Measurements from ENCODE around the gene LARGE1. TPM values are rescaled to one million over a fixed set of nuclear protein-coding genes. Genes with fewer than 3 reads are reported as not detected.

Gene LARGE1
- total RNA-seq, 1 experiment from 2014 or later, result 1.5 TPM

DNA sequence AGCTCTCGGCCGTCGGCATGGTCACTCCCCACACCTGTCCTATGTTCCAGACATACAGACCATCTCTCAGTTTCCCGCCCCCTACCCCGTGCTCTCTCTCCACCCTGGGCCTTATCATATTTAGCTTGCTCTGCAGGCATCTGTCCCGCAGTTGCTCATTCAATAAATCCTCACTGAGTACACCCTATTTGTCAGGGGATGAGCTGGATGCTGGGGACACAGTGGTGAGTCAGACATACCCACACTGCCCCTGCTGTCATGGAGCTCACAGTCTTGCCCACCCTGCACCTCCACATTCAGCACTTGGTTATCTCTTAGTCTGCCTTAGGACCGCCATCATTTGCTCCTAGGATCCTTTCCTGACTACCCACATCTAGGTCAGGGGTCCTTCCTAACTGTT lies 313.8 kb downstream of the LARGE1 start:
- Histone ChIP-seq H3K27me3 (ENCODE audit: insufficient read depth, low read length) (no peaks in the 10 kb centered on the region), H2AFZ (ENCODE audit: low read depth, low read length, poor library complexity, severe bottlenecking) (no peak overlapping the region), H3K9me3 (ENCODE audit: control insufficient read depth in 1 of 2, insufficient read depth in 1 of 2, low read depth in 1 of 2, low read length in 2 of 2) (peaks cover 7 to 50% of the 10 kb centered on the region in 2 experiments; a peak in 2 of 4 replicates), H3K27ac (ENCODE audit: low read depth, low read length) (no peak overlapping the region), H3K4me1 (ENCODE audit: control insufficient read depth in 1 of 2, insufficient read depth in 2 of 2, low read length in 2 of 2) (no peaks in the 10 kb centered on the region), H4K20me1 (ENCODE audit: insufficient read depth) (no peaks in the 10 kb centered on the region), H3K9ac (ENCODE audit: low read length) (no peak overlapping the region), H3K4me2 (ENCODE audit: low read length) (no peak overlapping the region), H3K36me3 (ENCODE audit: control insufficient read depth in 1 of 2, insufficient read depth in 2 of 2, low read length in 2 of 2) (no peaks in the 10 kb centered on the region), H3K9me2 (ENCODE audit: insufficient read depth) (no peaks in the 10 kb centered on the region), H3K79me2 (ENCODE audit: insufficient read depth, low read length) (no peaks in the 10 kb centered on the region), H3K4me3 (replicated peaks in 1 of 2; ENCODE audit: low read depth in 1 of 2, low read length in 2 of 2) (no peak overlapping the region)
- BruUV-seq (replicated peaks), result no TSS peak
- intact Hi-C loops (cut with micrococcal nuclease), result no loop called here
- TF ChIP-seq POLR2A (IDR thresholded peaks at IDR 0.05; ENCODE audit: borderline replicate concordance, extremely low read depth, insufficient read depth, insufficient read length) (no peak), MAX (IDR thresholded peaks at IDR 0.05) (no peak), SRF (IDR thresholded peaks at IDR 0.05; ENCODE audit: low read depth) (no peak)
- no peak for DNase-seq (ENCODE audit: low read depth, low spot score)
- no peak for ATAC-seq
- POLR2A ChIA-PET, result no interaction called here
- CTCF ChIA-PET, result no interaction called here
- RAD21 ChIA-PET (ENCODE audit: low non-redundant PET in 1 of 2, low total read pairs in 2 of 2, uncharacterized antibody in 2 of 2, unreplicated experiment in 2 of 2), result no interaction called here

GRCh38 chr22:33605666-33606065 lies 314.6 kb downstream of the LARGE1 start:
- Histone ChIP-seq H3K4me1 (ENCODE audit: control insufficient read depth in 1 of 2, insufficient read depth in 2 of 2, low read length in 2 of 2) (no peaks in the 10 kb centered on the region), H4K20me1 (ENCODE audit: insufficient read depth) (no peaks in the 10 kb centered on the region), H3K9me3 (ENCODE audit: control insufficient read depth in 1 of 2, insufficient read depth in 1 of 2, low read depth in 1 of 2, low read length in 2 of 2) (peaks cover 7 to 48% of the 10 kb centered on the region in 2 experiments; a peak in 2 of 4 replicates), H3K9ac (ENCODE audit: low read length) (no peak overlapping the region), H3K9me2 (ENCODE audit: insufficient read depth) (no peaks in the 10 kb centered on the region), H3K36me3 (ENCODE audit: control insufficient read depth in 1 of 2, insufficient read depth in 2 of 2, low read length in 2 of 2) (no peaks in the 10 kb centered on the region), H3K79me2 (ENCODE audit: insufficient read depth, low read length) (no peaks in the 10 kb centered on the region), H3K27me3 (ENCODE audit: insufficient read depth, low read length) (no peaks in the 10 kb centered on the region), H2AFZ (ENCODE audit: low read depth, low read length, poor library complexity, severe bottlenecking) (no peak overlapping the region), H3K4me2 (ENCODE audit: low read length) (no peak overlapping the region), H3K27ac (ENCODE audit: low read depth, low read length) (no peak overlapping the region), H3K4me3 (replicated peaks in 1 of 2; ENCODE audit: low read depth in 1 of 2, low read length in 2 of 2) (no peak overlapping the region)
- ATAC-seq (no peak), DNase-seq (ENCODE audit: low read depth, low spot score) (no peak)
- BruUV-seq (replicated peaks), result no TSS peak
- intact Hi-C loops (cut with micrococcal nuclease), result no loop called here
- ChIA-PET CTCF (no interaction called here), POLR2A (no interaction called here), RAD21 (ENCODE audit: low non-redundant PET in 1 of 2, low total read pairs in 2 of 2, uncharacterized antibody in 2 of 2, unreplicated experiment in 2 of 2) (no interaction called here)
- no peak for TF ChIP-seq ZFX (IDR thresholded peaks at IDR 0.05)
- no peak for TF ChIP-seq EZH2 (IDR thresholded peaks at IDR 0.05)
- no peak for TF ChIP-seq POLR2AphosphoS5 (IDR thresholded peaks at IDR 0.05; ENCODE audit: low read depth, low read length)
- no peak for TF ChIP-seq CTCF (IDR thresholded peaks at IDR 0.05 in 2 of 3, conservative IDR thresholded peaks at IDR 0.05 in 1 of 3; ENCODE audit: borderline replicate concordance in 1 of 3, insufficient read depth in 1 of 3, low read depth in 2 of 3, low read length in 2 of 3)
- TF ChIP-seq FOSL1 (IDR thresholded peaks at IDR 0.05; ENCODE audit: low read depth), result no peak
- TF ChIP-seq ZNF274 (IDR thresholded peaks at IDR 0.05; ENCODE audit: low read depth, low read length), result no peak
- no peak for TF ChIP-seq TCF7L2 (IDR thresholded peaks at IDR 0.05; ENCODE audit: borderline replicate concordance, extremely low read depth, insufficient read depth, insufficient read length)
- TF ChIP-seq EGR1 (IDR thresholded peaks at IDR 0.05; ENCODE audit: low read depth), result no peak
- no peak for TF ChIP-seq ZBTB33 (IDR thresholded peaks at IDR 0.05; ENCODE audit: extremely low read depth, insufficient replicate concordance, low read length)
- TF ChIP-seq SP1 (IDR thresholded peaks at IDR 0.05; ENCODE audit: low read depth), result no peak
- no peak for TF ChIP-seq CEBPB (IDR thresholded peaks at IDR 0.05; ENCODE audit: low read depth)
- TF ChIP-seq JUND (IDR thresholded peaks at IDR 0.05), result no peak
- TF ChIP-seq EZH2phosphoT487 (IDR thresholded peaks at IDR 0.05; ENCODE audit: borderline replicate concordance), result no peak
- no peak for TF ChIP-seq POLR2A (IDR thresholded peaks at IDR 0.05; ENCODE audit: borderline replicate concordance, extremely low read depth, insufficient read depth, insufficient read length)
- no peak for TF ChIP-seq RAD21 (IDR thresholded peaks at IDR 0.05; ENCODE audit: low read depth)
- TF ChIP-seq SIN3A (IDR thresholded peaks at IDR 0.05; ENCODE audit: low read depth), result no peak
